Stimulated activated CD4-positive, alpha-beta T cell treated with anti-CD3 and anti-CD28 coated beads, TNF-alpha, amount 100 ng/mL, for 24 hours (primary cell): ENCODE measurements around the gene C10orf53.
"Not testable (repeated sequence)": the region's sequence is repeated elsewhere in the genome, so short reads cannot be mapped to it uniquely, and the experiment has no call there.

Source experiments
- DNase-seq, 3 experiments: peaks; one replicate each; pipeline ENCODE4 v3.0.0-alpha.2; 2020; ENCODE audit warnings: low read depth in 3 of 3

Gene C10orf53

GRCh38 chr10:49688261-49688846, 8.9 kb downstream of the C10orf53 start:
- no peak for DNase-seq

- no peak for DNase-seq
These were observed 9.5 kb downstream of the C10orf53 start for GRCh38 chr10:49688920-49689319.

GRCh38 chr10:49689882-49690510, 10.5 kb downstream of the C10orf53 start:
- DNase-seq = no peak

GRCh38 chr10:49690698-49691356, 11.4 kb downstream of the C10orf53 start:
- DNase-seq = no peak

- no peak for DNase-seq
These were observed 12.1 kb downstream of the C10orf53 start for GRCh38 chr10:49691588-49691987.

- DNase-seq = no peak
These were observed 15.0 kb downstream of the C10orf53 start for GRCh38 chr10:49694466-49694865.

- DNase-seq = no peak
These were observed 16.9 kb downstream of the C10orf53 start for GRCh38 chr10:49696311-49696710.

GRCh38 chr10:49698679-49699078, 19.2 kb downstream of the C10orf53 start:
- no peak for DNase-seq

- no peak for DNase-seq
These were observed 20.8 kb downstream of the C10orf53 start for GRCh38 chr10:49700211-49700610.

- no peak for DNase-seq
These were observed 21.5 kb downstream of the C10orf53 start for GRCh38 chr10:49700997-49701396.

GRCh38 chr10:49707585-49707984, 28.1 kb downstream of the C10orf53 start:
- DNase-seq = no peak

GRCh38 chr10:49709934-49710333, 30.5 kb downstream of the C10orf53 start:
- no peak for DNase-seq

- no peak for DNase-seq
These were observed 31.5 kb downstream of the C10orf53 start for GRCh38 chr10:49710966-49711365.

GRCh38 chr10:49711481-49711880, 32.0 kb downstream of the C10orf53 start:
- DNase-seq = no peak

GRCh38 chr10:49713266-49713665, 33.8 kb downstream of the C10orf53 start:
- no peak for DNase-seq

- not testable (repeated sequence) for DNase-seq
These were observed 35.7 kb downstream of the C10orf53 start for GRCh38 chr10:49715157-49715556.

GRCh38 chr10:49726593-49726992, 47.1 kb downstream of the C10orf53 start:
- DNase-seq = no peak

GRCh38 chr10:49733866-49734265, 54.4 kb downstream of the C10orf53 start:
- DNase-seq = no peak

GRCh38 chr10:49734676-49735075, 55.2 kb downstream of the C10orf53 start:
- no peak for DNase-seq

GRCh38 chr10:49735161-49735560, 55.7 kb downstream of the C10orf53 start:
- DNase-seq = no peak

- no peak for DNase-seq
These were observed 56.6 kb downstream of the C10orf53 start for GRCh38 chr10:49735848-49736563.

- no peak for DNase-seq
These were observed 57.2 kb downstream of the C10orf53 start for GRCh38 chr10:49736564-49737113.
